HG03432 (cell line): ENCODE data around the gene CYBRD1.

ENCODE experiments used
- ATAC-seq: cut with Tn5 transposase; IDR thresholded peaks from one replicate; pipeline ENCODE4 v1.9.1; 2021; ENCODE audit warnings: mild to moderate bottlenecking, moderate library complexity; ENCODE audit not compliant: unreplicated experiment

Gene CYBRD1

GRCh38 chr2:171598713-171599319 is 76.5 kb downstream of the CYBRD1 start:
- peak; percentile 85 for ATAC-seq

GRCh38 chr2:171600126-171600525 is 77.9 kb downstream of the CYBRD1 start:
- no peak for ATAC-seq

GRCh38 chr2:171602352-171602751 is 80.1 kb downstream of the CYBRD1 start:
- ATAC-seq: no peak
